DND-41 (cell line): ENCODE measurements around the gene CLCA1.

Experiments used
- EZH2 ChIP-seq: IDR thresholded peaks from 3 replicates; pipeline ENCODE4 v1.6.1; 2012; ENCODE audit warnings: borderline replicate concordance, low read depth, mild to moderate bottlenecking, moderate library complexity, low read length, inconsistent platforms; ENCODE audit not compliant: severe bottlenecking
- TF ChIP-seq, protein P1 (sequence below): IDR thresholded peaks from 2 replicates; pipeline ENCODE4 v1.5.1; 2012; ENCODE audit warnings: borderline replicate concordance, low read length, moderate library complexity, mild to moderate bottlenecking; ENCODE audit not compliant: poor library complexity, severe bottlenecking; ENCODE audit errors: extremely low read depth

DNA sequence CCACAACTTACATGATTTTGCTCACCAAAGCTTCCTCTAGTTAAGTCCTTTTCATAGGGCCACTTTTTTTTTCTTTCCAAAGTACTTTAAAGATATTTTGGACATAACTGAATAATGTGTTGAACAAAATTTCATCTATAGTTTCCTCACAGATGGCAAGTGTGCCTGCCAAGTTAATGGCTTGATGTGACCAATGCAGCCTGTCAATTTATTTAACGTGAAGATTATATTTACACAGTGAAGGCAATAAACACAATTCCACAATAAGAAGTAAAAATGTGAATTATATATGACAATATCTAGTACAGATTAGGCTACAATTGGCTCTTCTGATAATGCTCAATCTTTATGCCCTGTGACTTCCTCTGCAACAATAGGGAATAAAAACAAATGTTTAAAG is 26.7 kb upstream of the CLCA1 start:
- TF ChIP-seq, protein P1, sequence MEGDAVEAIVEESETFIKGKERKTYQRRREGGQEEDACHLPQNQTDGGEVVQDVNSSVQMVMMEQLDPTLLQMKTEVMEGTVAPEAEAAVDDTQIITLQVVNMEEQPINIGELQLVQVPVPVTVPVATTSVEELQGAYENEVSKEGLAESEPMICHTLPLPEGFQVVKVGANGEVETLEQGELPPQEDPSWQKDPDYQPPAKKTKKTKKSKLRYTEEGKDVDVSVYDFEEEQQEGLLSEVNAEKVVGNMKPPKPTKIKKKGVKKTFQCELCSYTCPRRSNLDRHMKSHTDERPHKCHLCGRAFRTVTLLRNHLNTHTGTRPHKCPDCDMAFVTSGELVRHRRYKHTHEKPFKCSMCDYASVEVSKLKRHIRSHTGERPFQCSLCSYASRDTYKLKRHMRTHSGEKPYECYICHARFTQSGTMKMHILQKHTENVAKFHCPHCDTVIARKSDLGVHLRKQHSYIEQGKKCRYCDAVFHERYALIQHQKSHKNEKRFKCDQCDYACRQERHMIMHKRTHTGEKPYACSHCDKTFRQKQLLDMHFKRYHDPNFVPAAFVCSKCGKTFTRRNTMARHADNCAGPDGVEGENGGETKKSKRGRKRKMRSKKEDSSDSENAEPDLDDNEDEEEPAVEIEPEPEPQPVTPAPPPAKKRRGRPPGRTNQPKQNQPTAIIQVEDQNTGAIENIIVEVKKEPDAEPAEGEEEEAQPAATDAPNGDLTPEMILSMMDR = no peak
- no peak for TF ChIP-seq EZH2
